HepG2 (cell line): ENCODE results near the gene NLGN4X. TPM values are rescaled to one million over a fixed set of nuclear protein-coding genes. Genes with fewer than 3 reads are reported as not detected.

Source experiments
- MZF1 ChIP-seq: sonication (generic); formaldehyde crosslinking; IDR thresholded peaks from 2 replicates; pipeline ENCODE4 v1.8.1; 2023; ENCODE audit warnings: mild to moderate bottlenecking, missing genetic modification reagents, borderline replicate concordance
- REL ChIP-seq: sonication (generic); formaldehyde crosslinking; conservative IDR thresholded peaks from 2 replicates; pipeline ENCODE4 v1.8.0; 2022; ENCODE audit warnings: mild to moderate bottlenecking, missing genetic modification reagents, moderate library complexity
- STAT5B ChIP-seq: sonication (generic); formaldehyde crosslinking; IDR thresholded peaks from 2 replicates; pipeline ENCODE4 v1.4.0; 2020; ENCODE audit warnings: missing genetic modification reagents
- ZNF557 ChIP-seq: sonication (generic); formaldehyde crosslinking; IDR thresholded peaks from 2 replicates; pipeline ENCODE4 v1.4.0; 2020; ENCODE audit warnings: missing genetic modification reagents
- polyA plus RNA-seq, 8 experiments: library from polyadenylated mRNA; depleted of rRNA in 3 of 8; stranded (reverse) in 7 of 8; unstranded in 1 of 8; fragments of >200 nt; fragmentation: Illumina TruSeq in 4 of 8; extraction: Trizol in 4 of 8; gene quantifications; 2 replicates each; pipeline versions ENCODE4 v1.2.1 to v1.2.3, GENCODE V29; 2011 to 2016; ENCODE audit warnings: low read depth in 4 of 8, missing spikeins in 1 of 8, mixed read lengths in 1 of 8; ENCODE audit not compliant: insufficient read depth in 1 of 8
- total RNA-seq, 5 experiments: library from RNA; depleted of rRNA; stranded (reverse); fragments of >200 nt; fragmentation: Illumina TruSeq; extraction: Trizol; gene quantifications; 2 replicates each; pipeline ENCODE4 v1.2.3, GENCODE V29; 2016; ENCODE audit warnings: low read depth in 1 of 5
- TF ChIP-seq, protein P1 (sequence below): IDR thresholded peaks from 2 replicates; pipeline ENCODE4 v1.4.0; 2020; ENCODE audit warnings: mild to moderate bottlenecking, missing genetic modification reagents
- TF ChIP-seq, protein P2 (sequence below), 2 experiments: sonication (generic) in 1 of 2; formaldehyde crosslinking in 1 of 2; IDR thresholded peaks; 2 replicates each; pipeline versions ENCODE4 v1.5.1 to v1.6.1; 2011 to 2020; ENCODE audit warnings: borderline replicate concordance in 1 of 2, low read depth in 1 of 2, low read length in 1 of 2, mild to moderate bottlenecking in 1 of 2, missing genetic modification reagents in 1 of 2, moderate library complexity in 1 of 2
- TF ChIP-seq, protein P3 (sequence below): sonication (generic); formaldehyde crosslinking; IDR thresholded peaks from 2 replicates; pipeline ENCODE4 v1.8.0; 2022; ENCODE audit warnings: missing genetic modification reagents, mild to moderate bottlenecking, moderate library complexity, borderline replicate concordance

The NLGN4X gene
- total and polyA plus RNA-seq, 2 of the 13 experiments (the other 11 are each of a cell fraction or from before 2014, with no cell fraction given): not detected

DNA sequence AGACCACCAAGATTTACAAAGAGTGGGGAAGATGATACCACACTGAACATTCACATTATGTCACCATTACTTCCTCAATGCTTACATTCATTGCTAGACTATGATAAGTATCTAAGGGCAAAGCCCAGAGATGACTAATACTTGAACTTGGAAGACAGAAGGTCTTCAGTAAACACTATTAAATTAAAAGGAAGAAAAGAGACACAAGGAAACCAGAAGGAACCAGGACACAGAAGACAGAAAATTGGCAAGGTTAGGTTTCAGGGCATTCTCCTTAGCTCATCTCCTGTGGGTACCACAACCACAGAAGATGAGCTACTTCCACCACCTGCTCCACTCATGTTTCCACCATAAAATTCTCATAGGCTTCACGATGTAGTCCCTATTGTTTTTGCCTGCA lies 64.9 kb downstream of the NLGN4X start (continued):
- TF ChIP-seq, protein P1, sequence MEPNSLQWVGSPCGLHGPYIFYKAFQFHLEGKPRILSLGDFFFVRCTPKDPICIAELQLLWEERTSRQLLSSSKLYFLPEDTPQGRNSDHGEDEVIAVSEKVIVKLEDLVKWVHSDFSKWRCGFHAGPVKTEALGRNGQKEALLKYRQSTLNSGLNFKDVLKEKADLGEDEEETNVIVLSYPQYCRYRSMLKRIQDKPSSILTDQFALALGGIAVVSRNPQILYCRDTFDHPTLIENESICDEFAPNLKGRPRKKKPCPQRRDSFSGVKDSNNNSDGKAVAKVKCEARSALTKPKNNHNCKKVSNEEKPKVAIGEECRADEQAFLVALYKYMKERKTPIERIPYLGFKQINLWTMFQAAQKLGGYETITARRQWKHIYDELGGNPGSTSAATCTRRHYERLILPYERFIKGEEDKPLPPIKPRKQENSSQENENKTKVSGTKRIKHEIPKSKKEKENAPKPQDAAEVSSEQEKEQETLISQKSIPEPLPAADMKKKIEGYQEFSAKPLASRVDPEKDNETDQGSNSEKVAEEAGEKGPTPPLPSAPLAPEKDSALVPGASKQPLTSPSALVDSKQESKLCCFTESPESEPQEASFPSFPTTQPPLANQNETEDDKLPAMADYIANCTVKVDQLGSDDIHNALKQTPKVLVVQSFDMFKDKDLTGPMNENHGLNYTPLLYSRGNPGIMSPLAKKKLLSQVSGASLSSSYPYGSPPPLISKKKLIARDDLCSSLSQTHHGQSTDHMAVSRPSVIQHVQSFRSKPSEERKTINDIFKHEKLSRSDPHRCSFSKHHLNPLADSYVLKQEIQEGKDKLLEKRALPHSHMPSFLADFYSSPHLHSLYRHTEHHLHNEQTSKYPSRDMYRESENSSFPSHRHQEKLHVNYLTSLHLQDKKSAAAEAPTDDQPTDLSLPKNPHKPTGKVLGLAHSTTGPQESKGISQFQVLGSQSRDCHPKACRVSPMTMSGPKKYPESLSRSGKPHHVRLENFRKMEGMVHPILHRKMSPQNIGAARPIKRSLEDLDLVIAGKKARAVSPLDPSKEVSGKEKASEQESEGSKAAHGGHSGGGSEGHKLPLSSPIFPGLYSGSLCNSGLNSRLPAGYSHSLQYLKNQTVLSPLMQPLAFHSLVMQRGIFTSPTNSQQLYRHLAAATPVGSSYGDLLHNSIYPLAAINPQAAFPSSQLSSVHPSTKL (CRISPR knock-in tag): no peak
- no peak for TF ChIP-seq REL (CRISPR knock-in tag)
- no peak for TF ChIP-seq MZF1 (CRISPR knock-in tag)
- TF ChIP-seq, protein P2, sequence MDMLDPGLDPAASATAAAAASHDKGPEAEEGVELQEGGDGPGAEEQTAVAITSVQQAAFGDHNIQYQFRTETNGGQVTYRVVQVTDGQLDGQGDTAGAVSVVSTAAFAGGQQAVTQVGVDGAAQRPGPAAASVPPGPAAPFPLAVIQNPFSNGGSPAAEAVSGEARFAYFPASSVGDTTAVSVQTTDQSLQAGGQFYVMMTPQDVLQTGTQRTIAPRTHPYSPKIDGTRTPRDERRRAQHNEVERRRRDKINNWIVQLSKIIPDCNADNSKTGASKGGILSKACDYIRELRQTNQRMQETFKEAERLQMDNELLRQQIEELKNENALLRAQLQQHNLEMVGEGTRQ (IDR thresholded peaks at IDR 0.05; ENCODE audit: low read depth, low read length): no peak
- TF ChIP-seq, protein P2 (CRISPR knock-in tag; IDR thresholded peaks at IDR 0.05; ENCODE audit: borderline replicate concordance): no peak
- TF ChIP-seq, protein P3, sequence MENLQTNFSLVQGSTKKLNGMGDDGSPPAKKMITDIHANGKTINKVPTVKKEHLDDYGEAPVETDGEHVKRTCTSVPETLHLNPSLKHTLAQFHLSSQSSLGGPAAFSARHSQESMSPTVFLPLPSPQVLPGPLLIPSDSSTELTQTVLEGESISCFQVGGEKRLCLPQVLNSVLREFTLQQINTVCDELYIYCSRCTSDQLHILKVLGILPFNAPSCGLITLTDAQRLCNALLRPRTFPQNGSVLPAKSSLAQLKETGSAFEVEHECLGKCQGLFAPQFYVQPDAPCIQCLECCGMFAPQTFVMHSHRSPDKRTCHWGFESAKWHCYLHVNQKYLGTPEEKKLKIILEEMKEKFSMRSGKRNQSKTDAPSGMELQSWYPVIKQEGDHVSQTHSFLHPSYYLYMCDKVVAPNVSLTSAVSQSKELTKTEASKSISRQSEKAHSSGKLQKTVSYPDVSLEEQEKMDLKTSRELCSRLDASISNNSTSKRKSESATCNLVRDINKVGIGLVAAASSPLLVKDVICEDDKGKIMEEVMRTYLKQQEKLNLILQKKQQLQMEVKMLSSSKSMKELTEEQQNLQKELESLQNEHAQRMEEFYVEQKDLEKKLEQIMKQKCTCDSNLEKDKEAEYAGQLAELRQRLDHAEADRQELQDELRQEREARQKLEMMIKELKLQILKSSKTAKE (CRISPR knock-in tag): no peak
- TF ChIP-seq ZNF557 (CRISPR knock-in tag): no peak
- no peak for TF ChIP-seq STAT5B (CRISPR knock-in tag)
